HepG2 (cell line): ENCODE results near the gene CIT. TPM values are rescaled to one million over a fixed set of nuclear protein-coding genes. Genes with fewer than 3 reads are reported as not detected.
A peak's percentile ranks its signal among the peaks of the same experiment; 100 is the strongest.

ENCODE experiments used
- EED ChIP-seq: sonication (generic); formaldehyde crosslinking; IDR thresholded peaks from 2 replicates; pipeline ENCODE4 v1.5.0; 2020; ENCODE audit warnings: mild to moderate bottlenecking, missing genetic modification reagents
- FOXO4 ChIP-seq: sonication (generic); formaldehyde crosslinking; conservative IDR thresholded peaks from 2 replicates; pipeline ENCODE4 v1.8.1; 2023; ENCODE audit warnings: missing genetic modification reagents
- KAT2B ChIP-seq: fragments of 150-350 bp; IDR thresholded peaks from 2 replicates; pipeline ENCODE4 v1.6.1; 2014; ENCODE audit warnings: low read depth, low read length, borderline replicate concordance
- MED8 ChIP-seq: sonication (generic); formaldehyde crosslinking; IDR thresholded peaks from 2 replicates; pipeline ENCODE4 v1.8.1; 2023; ENCODE audit warnings: mild to moderate bottlenecking, missing genetic modification reagents; ENCODE audit not compliant: insufficient replicate concordance
- MXD3 ChIP-seq: IDR thresholded peaks from 2 replicates; pipeline ENCODE4 v1.6.1; 2016; ENCODE audit warnings: mild to moderate bottlenecking, missing biosample characterization, missing genetic modification reagents
- NKX3-1 ChIP-seq: sonication (generic); formaldehyde crosslinking; IDR thresholded peaks from 2 replicates; pipeline ENCODE4 v1.5.0; 2020; ENCODE audit warnings: missing genetic modification reagents
- NPAS2 ChIP-seq: sonication (generic); formaldehyde crosslinking; IDR thresholded peaks from 2 replicates; pipeline ENCODE4 v1.8.0; 2022; ENCODE audit warnings: mild to moderate bottlenecking, missing genetic modification reagents, borderline replicate concordance
- PRDM15 ChIP-seq: sonication (generic); formaldehyde crosslinking; IDR thresholded peaks from 2 replicates; pipeline ENCODE4 v1.4.0; 2020; ENCODE audit warnings: missing genetic modification reagents
- REL ChIP-seq: sonication (generic); formaldehyde crosslinking; conservative IDR thresholded peaks from 2 replicates; pipeline ENCODE4 v1.8.0; 2022; ENCODE audit warnings: mild to moderate bottlenecking, missing genetic modification reagents, moderate library complexity
- SMARCC2 ChIP-seq: fragments of 450-650 bp; IDR thresholded peaks from 2 replicates; pipeline ENCODE4 v1.6.1; 2017; ENCODE audit warnings: antibody characterized with exemption, mild to moderate bottlenecking
- SUZ12 ChIP-seq: fragments of 150-350 bp; IDR thresholded peaks from 2 replicates; pipeline ENCODE4 v1.6.1; 2014; ENCODE audit warnings: low read depth, low read length
- TOPORS ChIP-seq: sonication (generic); formaldehyde crosslinking; IDR thresholded peaks from 2 replicates; pipeline ENCODE4 v1.8.0; 2023; ENCODE audit warnings: mild to moderate bottlenecking, missing genetic modification reagents
- ZNF224 ChIP-seq: sonication (generic); formaldehyde crosslinking; IDR thresholded peaks from 2 replicates; pipeline ENCODE4 v1.5.0; 2020; ENCODE audit warnings: mild to moderate bottlenecking, missing genetic modification reagents
- ZNF407 ChIP-seq: sonication (generic); formaldehyde crosslinking; IDR thresholded peaks from one replicate; pipeline ENCODE4 v1.5.1; 2020; ENCODE audit warnings: mild to moderate bottlenecking, missing genetic modification reagents; ENCODE audit errors: not compliant biosample characterization
- ZNF792 ChIP-seq: IDR thresholded peaks from 2 replicates; pipeline ENCODE4 v1.6.1; 2016
- polyA plus RNA-seq, 8 experiments: library from polyadenylated mRNA; depleted of rRNA in 3 of 8; stranded (reverse) in 7 of 8; unstranded in 1 of 8; fragments of >200 nt; fragmentation: Illumina TruSeq in 4 of 8; extraction: Trizol in 4 of 8; gene quantifications; 2 replicates each; pipeline versions ENCODE4 v1.2.1 to v1.2.3, GENCODE V29; 2011 to 2016; ENCODE audit warnings: low read depth in 4 of 8, missing spikeins in 1 of 8, mixed read lengths in 1 of 8; ENCODE audit not compliant: insufficient read depth in 1 of 8
- total RNA-seq, 5 experiments: library from RNA; depleted of rRNA; stranded (reverse); fragments of >200 nt; fragmentation: Illumina TruSeq; extraction: Trizol; gene quantifications; 2 replicates each; pipeline ENCODE4 v1.2.3, GENCODE V29; 2016; ENCODE audit warnings: low read depth in 1 of 5

The CIT gene
- total and polyA plus RNA-seq, 2 of the 13 experiments (the other 11 are each of a cell fraction or from before 2014, with no cell fraction given), result 7.7 to 11.7 TPM

GRCh38 chr12:119667577-119668323 is 209.4 kb downstream of the CIT start, which contains the start of gene PRKAB1 (continued):
- no peak; the same call in 1 of the 2 replicates for TF ChIP-seq PRDM15 (CRISPR knock-in tag)
- no peak for TF ChIP-seq SUZ12
- no peak for TF ChIP-seq MED8 (CRISPR knock-in tag)
- TF ChIP-seq ZNF407 (CRISPR knock-in tag), result peak; percentile 83
- peak; percentile 87 for TF ChIP-seq ZNF792 (CRISPR knock-in tag)
- peak; percentile 59; the same call in 1 of the 2 replicates for TF ChIP-seq TOPORS (CRISPR knock-in tag)
- TF ChIP-seq ZNF224 (CRISPR knock-in tag), result no peak
- TF ChIP-seq NPAS2 (CRISPR knock-in tag), result no peak
- TF ChIP-seq NKX3-1 (CRISPR knock-in tag), result no peak
- TF ChIP-seq FOXO4 (CRISPR knock-in tag), result no peak
- peak; percentile 92 for TF ChIP-seq MXD3
- TF ChIP-seq EED, result no peak
- TF ChIP-seq SMARCC2, result no peak
- TF ChIP-seq KAT2B, result no peak
- TF ChIP-seq REL (CRISPR knock-in tag), result 0 out of 2 replicates have a peak, but pooled peaks have one; percentile 21
